PC-3 (cell line): Measurements from ENCODE around the gene FOXK1. TPM values are rescaled to one million over a fixed set of nuclear protein-coding genes. Genes with fewer than 3 reads are reported as not detected.
A peak's percentile ranks its signal among the peaks of the same experiment; 100 is the strongest.
"Not testable (repeated sequence)": the region's sequence is repeated elsewhere in the genome, so short reads cannot be mapped to it uniquely, and the experiment has no call there.

Experiments
- ATAC-seq: fragments of 200-7000 bp; cut with Tn5 transposase; 2 replicates; pipeline ENCODE4 v1.9.1; 2020; ENCODE audit warnings: mild to moderate bottlenecking, moderate library complexity
- BruUV-seq: library from RNA; stranded (reverse); fragments of 400-500 nt; replicated peaks from 2 replicates; lab custom pipeline; 2021; lab: Mats Ljungman, UMichigan
- CTCF ChIA-PET: fragments of 300-600 bp; sonication (Branson Sonifier 250); formaldehyde crosslinking; loops from one replicate; lab custom pipeline; 2022; ENCODE audit warnings: antibody characterized with exemption; lab: Charles Lee
- POLR2A ChIA-PET: fragments of 300-600 bp; sonication (Branson Sonifier 250); formaldehyde crosslinking; loops from one replicate; lab custom pipeline; 2022; ENCODE audit warnings: antibody characterized with exemption; ENCODE audit not compliant: unreplicated experiment; lab: Charles Lee
- DNase-seq: peaks from one replicate; pipeline ENCODE4 v3.0.0-alpha.2; 2015
- H2AFZ ChIP-seq: fragments of 300-600 bp; sonication (generic); 2 replicates; pipeline ENCODE4 v1.6.0; 2016; ENCODE audit warnings: antibody characterized with exemption, low read length
- H3F3A ChIP-seq: fragments of 300-600 bp; sonication (generic); one replicate; pipeline ENCODE4 v1.6.0; 2017; ENCODE audit warnings: antibody characterized with exemption, low read length, control low read depth, mild to moderate bottlenecking; ENCODE audit not compliant: unreplicated experiment
- H3K27ac ChIP-seq: fragments of 300-600 bp; sonication (generic); 2 replicates; pipeline ENCODE4 v1.5.1; 2016; ENCODE audit warnings: mild to moderate bottlenecking, low read length
- H3K27me3 ChIP-seq: fragments of 300-600 bp; sonication (generic); 2 replicates; pipeline ENCODE4 v1.6.1; 2016; ENCODE audit warnings: low read length, mixed read lengths
- H3K36me3 ChIP-seq: fragments of 300-600 bp; sonication (generic); 2 replicates; pipeline ENCODE4 v1.6.1; 2016; ENCODE audit warnings: low read depth, mixed run types, low read length, mixed read lengths
- H3K4me1 ChIP-seq: fragments of 300-600 bp; sonication (generic); 2 replicates; pipeline ENCODE4 v1.5.1; 2016; ENCODE audit warnings: low read length; ENCODE audit not compliant: insufficient read depth
- H3K4me2 ChIP-seq: fragments of 300-600 bp; sonication (generic); 2 replicates; pipeline ENCODE4 v1.6.0; 2016; ENCODE audit warnings: low read length
- H3K4me3 ChIP-seq: fragments of 300-600 bp; sonication (generic); 2 replicates; pipeline ENCODE4 v1.5.1; 2016; ENCODE audit warnings: mild to moderate bottlenecking, low read length, mixed read lengths
- H3K79me2 ChIP-seq: fragments of 300-600 bp; sonication (generic); 2 replicates; pipeline ENCODE4 v1.6.1; 2017; ENCODE audit warnings: low read length, mixed read lengths
- H3K9ac ChIP-seq: fragments of 300-600 bp; sonication (generic); 2 replicates; pipeline ENCODE4 v1.6.0; 2016; ENCODE audit warnings: mild to moderate bottlenecking, low read length
- H3K9me2 ChIP-seq: fragments of 300-600 bp; sonication (generic); replicated peaks from 2 replicates; pipeline ENCODE4 v1.6.1; 2016; ENCODE audit warnings: mixed run types, low read length, mixed read lengths
- H3K9me3 ChIP-seq: fragments of 300-600 bp; sonication (generic); 2 replicates; pipeline ENCODE4 v1.6.1; 2016; ENCODE audit warnings: low read length, mixed read lengths
- H4K20me1 ChIP-seq: fragments of 300-600 bp; sonication (generic); 2 replicates; pipeline ENCODE4 v1.6.1; 2016; ENCODE audit warnings: low read length, mixed read lengths
- CTCF ChIP-seq: fragments of 300-600 bp; sonication (generic); conservative IDR thresholded peaks from 2 replicates; pipeline ENCODE4 v1.5.1; 2017; ENCODE audit warnings: antibody characterized with exemption, low read depth, mild to moderate bottlenecking, low read length
- EZH2 ChIP-seq: fragments of 300-600 bp; sonication (generic); IDR thresholded peaks from one replicate; pipeline ENCODE4 v1.6.1; 2017; ENCODE audit warnings: antibody characterized with exemption, mild to moderate bottlenecking, low read length; ENCODE audit not compliant: unreplicated experiment
- EZH2phosphoT487 ChIP-seq: fragments of 300-600 bp; sonication (generic); IDR thresholded peaks from 2 replicates; pipeline ENCODE4 v1.6.1; 2018; ENCODE audit warnings: mild to moderate bottlenecking, antibody characterized with exemption, low read length, borderline replicate concordance
- intact Hi-C: fragments of 100-400 bp; cut with micrococcal nuclease; formaldehyde crosslinking; loops from 2 replicates; pipeline ENCODE4 v1.9.0; 2023
- total RNA-seq: library from RNA; depleted of rRNA; stranded (reverse); fragments of >200 nt; gene quantifications from 2 replicates; pipeline ENCODE4 v1.2.3, GENCODE V29; 2014

FOXK1 gene
- total RNA-seq, 1 experiment from 2014 or later, result 13.2 TPM

- Histone ChIP-seq H3K36me3 (no peaks in the 10 kb centered on the region), H3K4me2 (peak overlapping the region; percentile 93), H3K4me3 (peak overlapping the region; percentile 71), H3K9me2 (no peaks in the 10 kb centered on the region), H3K4me1 (peaks cover 13% of the 10 kb centered on the region; the same call in 1 of the 2 replicates), H3F3A (no peaks in the 10 kb centered on the region), H3K9me3 (no peaks in the 10 kb centered on the region), H4K20me1 (peaks cover 15% of the 10 kb centered on the region; the same call in 1 of the 2 replicates), H3K27me3 (no peaks in the 10 kb centered on the region), H3K79me2 (peaks cover 66% of the 10 kb centered on the region), H3K9ac (peak overlapping the region; percentile 76), H3K27ac (peak overlapping the region; percentile 59), H2AFZ (no peak overlapping the region)
- intact Hi-C loops, result loop anchor here (1.0 to 2.0 kb wide), 4 partner anchors 41 to 71 kb away; no protein-coding TSS in a partner anchor
- ATAC-seq (peak; percentile 66), DNase-seq (peak; percentile 68)
- CTCF ChIA-PET, result no interaction called here
- no peak; the same call in 1 of the 2 replicates for TF ChIP-seq CTCF
- no peak for TF ChIP-seq EZH2phosphoT487
- TF ChIP-seq EZH2, result no peak
- POLR2A ChIA-PET, result no interaction called here
- TSS peak; percentile 82 for BruUV-seq
These were observed 1.9 kb downstream of the FOXK1 start for GRCh38 chr7:4683884-4684565.

- ATAC-seq (no peak), DNase-seq (no peak)
- no peaks in the 10 kb centered on the region for H3K27me3 ChIP-seq
- peak overlapping the region; percentile 71 for H3K4me3 ChIP-seq
- H4K20me1 ChIP-seq, result peaks cover 18% of the 10 kb centered on the region; the same call in 1 of the 2 replicates
- no peaks in the 10 kb centered on the region for H3K9me3 ChIP-seq
- H3K79me2 ChIP-seq, result peaks cover 74% of the 10 kb centered on the region
- H3K36me3 ChIP-seq, result no peaks in the 10 kb centered on the region
- peak overlapping the region; percentile 76; the same call in 1 of the 2 replicates for H3K9ac ChIP-seq
- peaks cover 13% of the 10 kb centered on the region; the same call in 1 of the 2 replicates for H3K4me1 ChIP-seq
- TF ChIP-seq EZH2phosphoT487, result no peak
- TF ChIP-seq EZH2, result no peak
- TF ChIP-seq CTCF, result no peak
- ChIA-PET CTCF (interaction anchor here (0.7 kb wide), 1 partner anchor 61 kb away, joined by 8 read pairs; no protein-coding TSS in a partner anchor), POLR2A (no interaction called here)
- no peaks in the 10 kb centered on the region for H3K9me2 ChIP-seq
- H3F3A ChIP-seq, result no peaks in the 10 kb centered on the region
- H3K4me2 ChIP-seq, result peak overlapping the region; percentile 93
- H3K27ac ChIP-seq, result peak overlapping the region; percentile 59; the same call in 1 of the 2 replicates
- no TSS peak for BruUV-seq
- no peak overlapping the region for H2AFZ ChIP-seq
- intact Hi-C loops, result loop anchor here (1.0 to 2.0 kb wide), 4 partner anchors 40 to 70 kb away; no protein-coding TSS in a partner anchor
These were observed 2.8 kb downstream of the FOXK1 start for GRCh38 chr7:4684846-4685245.

- H2AFZ ChIP-seq, H3K9me2 ChIP-seq, POLR2A ChIA-PET, ATAC-seq, H3K9ac ChIP-seq, H3K27me3 ChIP-seq, CTCF ChIA-PET, H3F3A ChIP-seq, DNase-seq, H3K4me3 ChIP-seq, H3K36me3 ChIP-seq, H3K9me3 ChIP-seq, H3K4me2 ChIP-seq, H3K27ac ChIP-seq, BruUV-seq: not testable (repeated sequence)
- intact Hi-C loops, result loop anchor here (2.0 kb wide), 1 partner anchor 69 kb away; no protein-coding TSS in a partner anchor
- H3K4me1 ChIP-seq, result peaks cover 13% of the 10 kb centered on the region; the same call in 1 of the 2 replicates
- peaks cover 22% of the 10 kb centered on the region; the same call in 1 of the 2 replicates for H4K20me1 ChIP-seq
- peaks cover 82% of the 10 kb centered on the region for H3K79me2 ChIP-seq
These were observed 3.6 kb downstream of the FOXK1 start for GRCh38 chr7:4685676-4686075.
